ENCODE data around the gene SLC16A13. TPM values are rescaled to one million over a fixed set of nuclear protein-coding genes. Genes with fewer than 3 reads are reported as not detected.

Gene SLC16A13
- total and polyA plus RNA-seq, 2 experiments from 2014 or later, result 1.1 TPM; not detected in 1

DNA sequence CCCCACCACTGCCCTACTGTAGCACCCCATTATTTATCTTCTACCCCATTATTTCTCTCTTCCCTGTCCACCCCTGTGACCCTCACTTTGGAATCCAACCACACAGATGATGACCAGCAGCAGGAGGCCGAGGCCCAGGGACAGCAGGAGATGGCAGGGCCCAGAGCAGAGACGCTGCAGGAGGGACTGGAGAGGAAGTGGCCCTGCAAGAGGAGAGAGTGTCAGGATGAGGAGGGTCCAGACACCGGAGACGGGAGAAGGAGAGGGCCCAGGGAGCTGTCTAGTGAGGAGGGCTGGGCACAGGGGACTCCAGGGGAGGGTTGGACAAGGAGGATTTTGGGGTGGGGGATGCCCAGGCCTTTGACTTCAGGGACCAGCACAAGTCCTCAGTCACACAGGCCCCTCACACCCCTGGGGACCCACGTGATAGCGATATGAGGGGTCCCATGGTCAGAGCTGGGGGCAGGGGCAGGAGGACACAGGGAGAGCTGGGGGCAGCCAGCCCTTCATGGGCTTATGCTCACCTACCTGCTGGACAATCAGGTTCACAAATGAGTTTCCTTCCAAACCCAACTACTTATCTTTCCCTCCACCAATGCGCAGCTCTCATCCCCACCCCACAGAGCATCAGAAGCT is 42.2 kb downstream of the SLC16A13 start:
- 55 to 57% methylated on average over 6 to 7 of the region's 7 CpGs for WGBS, 2 experiments (ENCODE audit: low coverage in 1 of 2, low lambda C conversion rate in 2 of 2, missing lambda C conversion rate in 2 of 2)
- in situ Hi-C loops (cut with MboI), result no loop called here
- TF ChIP-seq EZH2 (IDR thresholded peaks at IDR 0.05; ENCODE audit: insufficient read depth, poor library complexity, severe bottlenecking), result no peak

DNA sequence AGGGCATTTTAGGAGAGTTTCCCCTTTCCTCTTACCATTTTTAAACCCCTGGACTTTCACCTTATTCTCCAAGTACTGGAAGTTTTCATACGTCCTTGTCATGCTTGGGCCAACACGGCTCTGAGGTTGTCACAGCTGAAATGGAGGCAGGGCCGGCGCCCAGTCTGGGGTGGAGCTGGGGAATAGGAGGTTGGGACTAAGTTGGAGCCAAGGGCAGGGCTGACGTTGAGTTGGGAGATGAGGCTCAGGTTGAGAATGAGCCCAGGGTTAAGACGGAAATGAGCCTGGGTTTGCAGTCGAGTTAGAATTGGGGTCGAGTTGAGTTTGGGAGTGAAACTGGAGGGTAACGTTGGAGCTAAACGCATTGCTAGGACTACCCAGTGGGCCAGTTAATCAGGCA is 42.9 kb downstream of the SLC16A13 start:
- no peak overlapping the region for H3K27ac ChIP-seq
- H4K20me1 ChIP-seq (ENCODE audit: insufficient read depth), result no peaks in the 10 kb centered on the region
- in situ Hi-C loops (cut with MboI), result no loop called here
- H3K4me1 ChIP-seq (ENCODE audit: insufficient read depth), result no peaks in the 10 kb centered on the region
- no peaks in the 10 kb centered on the region for H3K9me2 ChIP-seq (ENCODE audit: insufficient read depth)
- no peak for DNase-seq
- no peaks in the 10 kb centered on the region for H3F3A ChIP-seq (ENCODE audit: insufficient read depth)
- no peak for TF ChIP-seq EZH2 (IDR thresholded peaks at IDR 0.05; ENCODE audit: insufficient read depth, poor library complexity, severe bottlenecking)
- no peak overlapping the region for H3K9ac ChIP-seq
- no peaks in the 10 kb centered on the region for H3K9me3 ChIP-seq (ENCODE audit: low read depth)
- WGBS, 2 experiments (ENCODE audit: low coverage in 1 of 2, low lambda C conversion rate in 2 of 2, missing lambda C conversion rate in 2 of 2), result 65 to 67% methylated on average over 10 of the region's 10 CpGs
- no peaks in the 10 kb centered on the region for H3K36me3 ChIP-seq (ENCODE audit: low read depth)
- no peak overlapping the region for H3K4me3 ChIP-seq
- H3K4me2 ChIP-seq (ENCODE audit: unreplicated experiment), result no peak overlapping the region
- H3K27me3 ChIP-seq (replicated peaks; ENCODE audit: insufficient read depth), result peaks cover 7% of the 10 kb centered on the region; the same call in 1 of the 2 replicates
- H3K79me2 ChIP-seq (ENCODE audit: insufficient read depth), result no peaks in the 10 kb centered on the region
- no peak overlapping the region for H2AFZ ChIP-seq

More for the DNA sequence above, 42.2 kb downstream of the SLC16A13 start:
- no peaks in the 10 kb centered on the region for H3K4me1 ChIP-seq (ENCODE audit: insufficient read depth)
- H3K27me3 ChIP-seq (replicated peaks; ENCODE audit: insufficient read depth), result peaks cover 5% of the 10 kb centered on the region; the same call in 1 of the 2 replicates
- no peak overlapping the region for H3K4me3 ChIP-seq
- no peaks in the 10 kb centered on the region for H3K9me3 ChIP-seq (ENCODE audit: low read depth)
- H3K27ac ChIP-seq, result no peak overlapping the region
- no peaks in the 10 kb centered on the region for H3F3A ChIP-seq (ENCODE audit: insufficient read depth)
- no peak overlapping the region for H3K4me2 ChIP-seq (ENCODE audit: unreplicated experiment)
- H2AFZ ChIP-seq, result no peak overlapping the region
- DNase-seq, result no peak
- H4K20me1 ChIP-seq (ENCODE audit: insufficient read depth), result no peaks in the 10 kb centered on the region
- no peaks in the 10 kb centered on the region for H3K9me2 ChIP-seq (ENCODE audit: insufficient read depth)
- no peaks in the 10 kb centered on the region for H3K36me3 ChIP-seq (ENCODE audit: low read depth)
- H3K9ac ChIP-seq, result no peak overlapping the region
- no peaks in the 10 kb centered on the region for H3K79me2 ChIP-seq (ENCODE audit: insufficient read depth)

DNA sequence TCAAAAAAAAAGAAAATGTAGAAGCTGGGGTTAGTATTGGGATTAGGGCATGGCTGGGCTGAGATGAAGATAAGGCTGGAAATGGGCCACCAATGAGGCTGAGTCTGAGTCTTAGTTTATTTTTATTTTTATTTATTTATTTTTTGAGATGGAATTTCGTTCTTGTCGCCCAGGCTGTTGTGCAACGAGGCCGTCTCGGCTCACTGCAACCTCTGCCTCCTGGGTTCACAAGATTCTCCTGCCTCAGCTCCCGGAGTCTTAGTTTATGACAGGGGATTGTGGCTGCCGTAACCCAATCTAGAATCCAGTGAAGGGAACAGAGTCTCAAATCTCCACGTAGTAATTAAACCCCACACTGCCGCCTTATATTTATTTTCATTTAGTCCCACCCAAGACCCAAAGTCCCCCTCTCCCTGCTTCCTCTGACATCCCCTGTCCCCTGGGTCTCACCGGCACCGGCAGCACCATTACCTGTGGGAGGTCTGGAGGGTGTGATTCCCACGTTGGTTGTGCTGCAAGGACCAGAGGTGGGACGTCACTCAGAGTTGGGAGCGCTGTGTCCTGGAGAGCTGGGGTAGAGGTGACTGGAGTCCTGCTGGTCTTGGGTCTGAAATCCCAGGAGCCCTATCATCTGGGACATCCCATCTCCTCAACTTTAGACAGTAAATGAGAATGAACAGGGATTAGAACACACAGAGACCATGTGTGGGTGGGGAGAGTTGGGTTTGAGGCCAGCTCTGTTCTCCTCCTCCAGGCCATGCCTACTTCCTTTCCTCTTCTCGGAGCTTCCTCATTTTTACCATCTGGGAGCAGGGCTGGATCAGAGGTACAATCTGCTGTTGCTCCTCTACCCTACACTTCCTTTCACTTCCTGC is 44.0 kb downstream of the SLC16A13 start, which contains the start of gene CLEC10A:
Gene CLEC10A, minus strand, starts transcription at position 671 of the 875 bp plus-strand sequence. CDS start 1,439 bp downstream, outside the sequence.
- Histone ChIP-seq H3K9me2 (ENCODE audit: insufficient read depth) (no peaks in the 10 kb centered on the region), H3K27ac (no peak within 1 kb of the TSS), H4K20me1 (ENCODE audit: insufficient read depth) (no peaks in the 10 kb centered on the region), H3K4me1 (ENCODE audit: insufficient read depth) (no peaks in the 10 kb centered on the region), H3K4me3 (no peak within 1 kb of the TSS), H3K4me2 (ENCODE audit: unreplicated experiment) (no peak within 1 kb of the TSS), H3K79me2 (ENCODE audit: insufficient read depth) (no peaks in the 10 kb centered on the region), H3K36me3 (ENCODE audit: low read depth) (no peaks in the 10 kb centered on the region), H2AFZ (no peak within 1 kb of the TSS), H3K9ac (no peak within 1 kb of the TSS), H3K27me3 (replicated peaks; ENCODE audit: insufficient read depth) (peaks cover 18% of the 10 kb centered on the region; the same call in 1 of the 2 replicates), H3F3A (ENCODE audit: insufficient read depth) (no peaks in the 10 kb centered on the region), H3K9me3 (ENCODE audit: low read depth) (no peaks in the 10 kb centered on the region)
- in situ Hi-C loops (cut with MboI), result no loop called here
- TF ChIP-seq EZH2 (IDR thresholded peaks at IDR 0.05; ENCODE audit: insufficient read depth, poor library complexity, severe bottlenecking) (no peak), EZH2phosphoT487 (IDR thresholded peaks at IDR 0.05; ENCODE audit: insufficient read depth, low read depth) (no peak)
- no peak for DNase-seq
- WGBS, 2 experiments (ENCODE audit: low coverage in 1 of 2, low lambda C conversion rate in 2 of 2, missing lambda C conversion rate in 2 of 2), result 45 to 52% methylated on average over 15 of the region's 15 CpGs

DNA sequence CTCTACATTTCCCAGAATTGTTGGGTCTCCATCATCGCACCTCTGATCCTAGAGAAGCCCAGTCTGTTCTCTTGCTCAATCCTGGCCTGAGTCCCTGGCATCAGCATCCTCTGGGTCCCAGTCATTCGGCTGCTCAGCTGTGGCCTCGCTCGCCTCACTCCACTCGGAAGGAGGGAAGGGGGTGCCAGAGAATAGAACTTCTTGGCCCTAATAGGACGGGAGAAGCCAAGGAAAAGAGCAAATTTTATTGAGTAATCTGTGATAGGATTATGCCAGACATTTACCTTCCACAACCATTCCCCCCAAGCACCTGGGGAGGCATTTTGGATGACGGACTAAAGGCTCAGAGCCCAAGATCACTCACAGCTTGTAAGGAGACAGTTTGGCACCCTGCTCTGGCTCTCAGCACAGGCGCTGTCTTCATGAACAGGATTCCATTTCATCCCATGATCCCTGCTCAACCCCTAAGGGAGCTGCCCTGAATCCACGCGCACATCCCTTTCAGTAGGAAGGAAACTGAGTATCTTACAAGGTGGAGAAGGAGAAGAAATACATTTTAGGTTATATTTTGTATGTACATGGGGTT is 44.7 kb downstream of the SLC16A13 start:
- Histone ChIP-seq H3F3A (ENCODE audit: insufficient read depth) (no peaks in the 10 kb centered on the region), H3K36me3 (ENCODE audit: low read depth) (no peaks in the 10 kb centered on the region), H3K4me1 (ENCODE audit: insufficient read depth) (no peaks in the 10 kb centered on the region), H4K20me1 (ENCODE audit: insufficient read depth) (no peaks in the 10 kb centered on the region), H3K9ac (no peak overlapping the region), H3K9me2 (ENCODE audit: insufficient read depth) (no peaks in the 10 kb centered on the region), H3K27me3 (replicated peaks; ENCODE audit: insufficient read depth) (peaks cover 20% of the 10 kb centered on the region; the same call in 1 of the 2 replicates), H3K79me2 (ENCODE audit: insufficient read depth) (no peaks in the 10 kb centered on the region), H3K27ac (no peak overlapping the region), H3K9me3 (ENCODE audit: low read depth) (no peaks in the 10 kb centered on the region), H2AFZ (no peak overlapping the region), H3K4me2 (ENCODE audit: unreplicated experiment) (no peak overlapping the region), H3K4me3 (no peak overlapping the region)
- 23 to 26% methylated on average over 10 of the region's 10 CpGs for WGBS, 2 experiments (ENCODE audit: low coverage in 1 of 2, low lambda C conversion rate in 2 of 2, missing lambda C conversion rate in 2 of 2)
- in situ Hi-C loops (cut with MboI), result no loop called here
- TF ChIP-seq EZH2phosphoT487 (IDR thresholded peaks at IDR 0.05; ENCODE audit: insufficient read depth, low read depth), result no peak
- DNase-seq, result no peak
